Measurements from ENCODE around the gene WRNIP1.

DNA sequence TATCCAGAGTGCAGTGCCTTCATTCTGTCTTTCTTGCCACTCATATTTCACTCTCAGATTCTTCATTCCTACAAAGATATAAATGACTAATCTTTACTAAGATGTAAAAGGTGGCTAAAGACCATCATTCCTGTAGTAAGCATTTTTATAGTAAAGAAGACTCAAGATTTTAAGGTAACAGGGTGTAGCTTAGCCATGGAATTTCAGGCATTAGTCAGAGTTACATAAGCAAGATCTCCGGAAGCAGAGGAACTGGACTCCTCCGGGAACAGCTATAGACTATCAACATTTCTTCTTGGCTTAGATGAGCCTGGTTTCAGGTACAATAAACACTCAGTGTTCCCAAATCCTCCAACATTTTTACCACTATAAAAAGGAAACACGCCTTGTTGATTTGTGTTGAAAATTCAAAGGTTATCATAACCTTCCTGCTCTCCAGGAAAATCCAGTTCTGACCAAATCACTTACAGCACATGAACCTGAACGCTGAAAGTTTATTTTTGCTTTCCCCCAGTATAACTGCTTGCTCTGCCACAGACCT, 52.8 kb downstream of the WRNIP1 start:
- TF ChIP-seq, protein P1, sequence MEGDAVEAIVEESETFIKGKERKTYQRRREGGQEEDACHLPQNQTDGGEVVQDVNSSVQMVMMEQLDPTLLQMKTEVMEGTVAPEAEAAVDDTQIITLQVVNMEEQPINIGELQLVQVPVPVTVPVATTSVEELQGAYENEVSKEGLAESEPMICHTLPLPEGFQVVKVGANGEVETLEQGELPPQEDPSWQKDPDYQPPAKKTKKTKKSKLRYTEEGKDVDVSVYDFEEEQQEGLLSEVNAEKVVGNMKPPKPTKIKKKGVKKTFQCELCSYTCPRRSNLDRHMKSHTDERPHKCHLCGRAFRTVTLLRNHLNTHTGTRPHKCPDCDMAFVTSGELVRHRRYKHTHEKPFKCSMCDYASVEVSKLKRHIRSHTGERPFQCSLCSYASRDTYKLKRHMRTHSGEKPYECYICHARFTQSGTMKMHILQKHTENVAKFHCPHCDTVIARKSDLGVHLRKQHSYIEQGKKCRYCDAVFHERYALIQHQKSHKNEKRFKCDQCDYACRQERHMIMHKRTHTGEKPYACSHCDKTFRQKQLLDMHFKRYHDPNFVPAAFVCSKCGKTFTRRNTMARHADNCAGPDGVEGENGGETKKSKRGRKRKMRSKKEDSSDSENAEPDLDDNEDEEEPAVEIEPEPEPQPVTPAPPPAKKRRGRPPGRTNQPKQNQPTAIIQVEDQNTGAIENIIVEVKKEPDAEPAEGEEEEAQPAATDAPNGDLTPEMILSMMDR (IDR thresholded peaks at IDR 0.05) = no peak
- no peak for TF ChIP-seq POLR2A (IDR thresholded peaks at IDR 0.05)

Measured in thyroid gland (tissue), 4 donors.